Gastrocnemius medialis (tissue), 4 donors: ENCODE measurements around the gene PRDM8. TPM values are rescaled to one million over a fixed set of nuclear protein-coding genes. Genes with fewer than 3 reads are reported as not detected.

ENCODE experiments used
- ATAC-seq, 2 donors: fragments of 150-250 bp; one replicate each; pipeline ENCODE4 v1.9.1; 2016
- DNase-seq, 2 donors: peaks; one replicate each; pipeline ENCODE4 v3.0.0-alpha.2; 2019
- H3K27ac ChIP-seq, 4 donors: fragments of 200-600 bp; sonication (generic); 1 replicate in 1 of 4; 2 replicates in 3 of 4; pipeline ENCODE4 v1.5.1; 2016 to 2018; ENCODE audit warnings: mild to moderate bottlenecking in 2 of 4, moderate library complexity in 1 of 4
- H3K27me3 ChIP-seq, 3 donors: fragments of 200-600 bp; sonication (generic) in 2 of 3; 1 replicate in 1 of 3; 2 replicates in 2 of 3; pipeline versions ENCODE4 v1.5.1 to v1.6.0; 2016 to 2019; ENCODE audit warnings: mild to moderate bottlenecking in 1 of 3, moderate library complexity in 1 of 3
- H3K36me3 ChIP-seq, 2 donors: fragments of 200-600 bp; sonication (generic) in 1 of 2; one replicate each; pipeline ENCODE4 v1.5.1; 2017 to 2018
- H3K4me1 ChIP-seq, 2 donors: fragments of 200-600 bp; sonication (generic) in 1 of 2; one replicate each; pipeline ENCODE4 v1.5.1; 2016 to 2017; ENCODE audit warnings: mild to moderate bottlenecking in 2 of 2
- H3K4me3 ChIP-seq, 4 donors: fragments of 200-600 bp; sonication (generic) in 3 of 4; 1 replicate in 1 of 4; 2 replicates in 3 of 4; pipeline ENCODE4 v1.5.1; 2016 to 2019; ENCODE audit warnings: mild to moderate bottlenecking in 2 of 4
- H3K9me3 ChIP-seq, 3 donors: fragments of 200-600 bp; sonication (generic) in 2 of 3; 1 replicate in 1 of 3; 2 replicates in 2 of 3; pipeline ENCODE4 v1.5.1; 2016 to 2019
- CTCF ChIP-seq, 5 experiments: fragments of 450-650 bp in 3 of 5; fragments of 200-600 bp in 2 of 5; sonication (generic) in 2 of 5; IDR thresholded peaks in 4 of 5; conservative IDR thresholded peaks in 1 of 5; 1 replicate in 4 of 5; 2 replicates in 1 of 5; pipeline ENCODE4 v1.5.1; 2016 to 2019; ENCODE audit warnings: antibody characterized with exemption in 5 of 5, mild to moderate bottlenecking in 3 of 5, moderate library complexity in 3 of 5
- POLR2A ChIP-seq, 2 donors: fragments of 450-650 bp; IDR thresholded peaks; one replicate each; pipeline ENCODE4 v1.6.1; 2017; ENCODE audit warnings: antibody characterized with exemption in 2 of 2, mild to moderate bottlenecking in 2 of 2, moderate library complexity in 2 of 2
- in situ Hi-C, 4 donors: fragments of 200-750 bp; cut with MboI; loops; one replicate each; pipeline versions ENCODE4 v1.15.0 to v1.8.0; 2017; ENCODE audit warnings: low sequenced_read_pairs in 4 of 4
- intact Hi-C: fragments of 100-400 bp; cut with DNase I; formaldehyde crosslinking; loops from one replicate; pipeline ENCODE4 v1.15.1; 2023; ENCODE audit warnings: low total_unique reads
- total RNA-seq, 4 donors: library from RNA; depleted of rRNA; stranded (reverse); fragments of >200 nt; gene quantifications; one replicate each; pipeline versions ENCODE4 v1.1.0 to v1.2.3, GENCODE V29; 2016

Gene PRDM8
- total RNA-seq, 4 donors from 2014 or later = 0.24 to 2.7 (median 1.4) TPM

- Histone ChIP-seq H3K9me3 (no peaks in the 10 kb centered on the region), H3K4me1 (no peaks in the 10 kb centered on the region), H3K4me3 (no peak overlapping the region), H3K27me3 (peaks cover 0 to 10% (median 2%) of the 10 kb centered on the region in 3 donors), H3K36me3 (no peaks in the 10 kb centered on the region), H3K27ac (no peak overlapping the region)
- ATAC-seq (no peak), DNase-seq (no peak)
- no peak for TF ChIP-seq POLR2A (IDR thresholded peaks at IDR 0.05)
- peak in 4 of 5 experiments; percentile 44 to 70 (median 61) for TF ChIP-seq CTCF (IDR thresholded peaks at IDR 0.05 in 4 of 5, conservative IDR thresholded peaks at IDR 0.05 in 1 of 5)
- in situ Hi-C loops (loop anchor here (10.0 to 25.0 kb wide), 3 partner anchors 1253 to 1271 kb away; no protein-coding TSS in a partner anchor), intact Hi-C loops (loop anchor here (1.0 to 10.0 kb wide), 4 partner anchors 13 to 1263 kb away; no protein-coding TSS in a partner anchor)
Measured at GRCh38 chr4:80215449-80216052, 18.2 kb downstream of the PRDM8 start.

- Histone ChIP-seq H3K27me3 (peaks cover 0 to 10% (median 0%) of the 10 kb centered on the region in 3 donors), H3K36me3 (no peaks in the 10 kb centered on the region), H3K27ac (no peak overlapping the region), H3K4me1 (no peaks in the 10 kb centered on the region), H3K9me3 (no peaks in the 10 kb centered on the region), H3K4me3 (no peak overlapping the region)
- ATAC-seq = no peak
- DNase-seq = no peak
- no peak for TF ChIP-seq POLR2A (IDR thresholded peaks at IDR 0.05)
- TF ChIP-seq CTCF (IDR thresholded peaks at IDR 0.05 in 4 of 5, conservative IDR thresholded peaks at IDR 0.05 in 1 of 5) = no peak
- in situ Hi-C loops = loop anchor here (10.0 to 25.0 kb wide), 3 partner anchors 1254 to 1271 kb away; no protein-coding TSS in a partner anchor
- intact Hi-C loops = loop anchor here (5.0 to 10.0 kb wide), 2 partner anchors 34 to 1171 kb away; no protein-coding TSS in a partner anchor
Measured at GRCh38 chr4:80216100-80216761, 18.9 kb downstream of the PRDM8 start.

- in situ Hi-C loops (loop anchor here (10.0 to 25.0 kb wide), 3 partner anchors 1257 to 1275 kb away; no protein-coding TSS in a partner anchor), intact Hi-C loops (loop anchor here (5.0 to 10.0 kb wide), 2 partner anchors 37 to 1175 kb away; no protein-coding TSS in a partner anchor)
- H3K36me3 ChIP-seq = no peaks in the 10 kb centered on the region
- no peaks in the 10 kb centered on the region for H3K4me1 ChIP-seq
- H3K4me3 ChIP-seq = no peak overlapping the region
- DNase-seq (no peak), ATAC-seq (no peak)
- H3K27ac ChIP-seq = no peak overlapping the region
- H3K9me3 ChIP-seq = no peaks in the 10 kb centered on the region
- H3K27me3 ChIP-seq = peaks cover 0 to 17% (median 5%) of the 10 kb centered on the region in 3 donors
- TF ChIP-seq POLR2A (IDR thresholded peaks at IDR 0.05) (no peak), CTCF (IDR thresholded peaks at IDR 0.05 in 4 of 5, conservative IDR thresholded peaks at IDR 0.05 in 1 of 5) (no peak)
Measured at GRCh38 chr4:80219301-80220025, 22.2 kb downstream of the PRDM8 start.

GRCh38 chr4:80220711-80221110 is 23.4 kb downstream of the PRDM8 start:
- in situ Hi-C loops (loop anchor here in 1 of 4 donors (25.0 kb wide), 1 partner anchor 1258 kb away; no protein-coding TSS in a partner anchor), intact Hi-C loops (no loop called here)
- ATAC-seq = no peak
- Histone ChIP-seq H3K27ac (no peak overlapping the region), H3K36me3 (no peaks in the 10 kb centered on the region), H3K4me1 (no peaks in the 10 kb centered on the region), H3K9me3 (no peaks in the 10 kb centered on the region), H3K27me3 (peaks cover 0 to 17% (median 5%) of the 10 kb centered on the region in 3 donors), H3K4me3 (no peak overlapping the region)
- DNase-seq = no peak
- TF ChIP-seq POLR2A (IDR thresholded peaks at IDR 0.05) (no peak), CTCF (IDR thresholded peaks at IDR 0.05 in 4 of 5, conservative IDR thresholded peaks at IDR 0.05 in 1 of 5) (no peak)
